Fibroblast of the conjunctiva (primary cell): ENCODE measurements around the gene KRTAP5-6.

Source experiments
- DNase-seq: peaks from one replicate; pipeline ENCODE4 v3.0.0-alpha.2; 2010; ENCODE audit warnings: low read depth

Gene KRTAP5-6

DNA sequence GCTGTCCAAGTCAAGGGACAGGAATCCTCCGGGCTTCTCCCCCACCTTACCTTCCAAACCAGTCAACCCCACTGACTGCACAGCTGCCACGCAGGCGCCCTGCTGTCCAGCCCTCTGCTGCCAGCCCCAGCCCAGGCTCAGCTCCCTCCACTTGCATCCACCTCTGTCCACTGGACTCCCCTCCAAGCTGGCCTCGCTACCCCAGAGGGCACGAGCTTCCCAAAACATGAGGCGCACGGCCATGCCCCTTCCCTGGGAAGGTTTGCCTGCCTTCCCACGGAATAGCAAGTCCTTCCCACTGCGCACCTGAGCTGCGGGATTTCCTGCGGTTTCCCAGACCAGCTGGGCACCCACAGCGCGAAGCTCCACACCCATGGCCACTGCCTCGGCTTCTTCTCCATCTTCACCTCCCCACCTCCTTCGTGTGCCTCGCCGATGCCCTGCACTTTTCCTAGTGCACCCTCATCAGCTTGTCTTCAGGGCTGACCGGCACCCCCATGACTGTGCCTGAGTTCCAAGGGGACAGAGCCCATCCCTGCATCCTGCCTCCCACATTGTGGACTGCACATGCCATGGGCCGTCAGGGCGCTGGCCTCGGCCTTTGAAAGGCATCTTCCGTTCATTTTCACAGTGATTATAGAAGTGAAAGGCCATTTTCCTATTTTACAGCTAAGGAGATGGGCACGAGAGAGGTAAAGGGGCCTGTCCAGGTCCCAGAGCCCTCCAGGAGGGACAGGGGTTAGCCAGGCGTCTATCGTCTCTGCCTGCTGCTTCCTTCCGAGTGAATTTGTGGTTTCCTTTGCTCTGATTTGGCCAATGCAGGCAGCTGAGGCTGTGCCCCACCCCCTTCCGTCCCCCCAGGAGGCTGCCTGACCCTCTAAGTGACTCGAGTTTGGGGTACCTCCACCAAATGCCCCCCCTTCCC lies 37.0 kb downstream of the KRTAP5-6 start:
- no peak for DNase-seq

DNA sequence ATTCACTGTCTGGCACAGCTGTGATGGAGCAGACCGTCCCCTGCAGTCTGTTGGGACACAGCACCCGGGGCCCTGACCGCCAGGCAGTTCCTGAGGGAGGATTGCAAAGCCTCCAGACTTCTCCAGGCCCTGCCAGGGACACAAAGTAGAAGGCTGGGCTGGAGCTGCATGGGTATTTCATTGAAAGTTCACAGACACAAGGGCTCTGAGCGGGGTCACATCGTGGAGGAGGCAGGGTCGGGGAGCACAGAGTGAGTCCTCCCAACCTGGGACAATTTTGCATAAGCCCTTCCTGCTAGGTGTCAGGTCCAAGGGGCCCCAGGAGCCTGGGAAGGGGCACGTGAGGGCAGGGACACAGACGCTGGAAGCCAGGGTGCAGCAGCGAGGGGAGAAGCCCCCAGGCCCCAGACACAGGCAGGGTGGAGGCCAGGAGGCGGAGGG lies 37.7 kb downstream of the KRTAP5-6 start:
- DNase-seq: no peak

DNA sequence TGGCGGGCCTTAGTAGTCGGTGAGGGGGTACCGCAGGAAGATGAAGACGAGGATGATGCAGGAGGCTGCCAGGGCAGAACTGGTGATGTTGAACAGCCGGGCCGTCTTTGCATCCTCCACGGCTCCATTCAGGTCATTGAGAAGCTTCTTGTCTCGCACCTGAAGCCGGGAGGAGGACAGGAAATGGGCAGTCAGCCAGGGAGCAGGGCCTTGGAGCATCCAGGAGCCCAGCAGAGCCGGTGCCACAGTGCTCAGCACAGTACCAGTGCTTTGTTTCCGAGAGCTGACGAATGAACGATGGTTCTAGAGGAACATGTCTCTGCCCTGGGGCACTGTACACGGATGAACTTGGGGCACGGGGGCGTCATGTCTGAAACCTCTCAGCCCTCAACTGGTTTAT lies 38.3 kb downstream of the KRTAP5-6 start:
- no peak for DNase-seq

- no peak for DNase-seq
These were observed 39.5 kb downstream of the KRTAP5-6 start for GRCh38 chr11:1736447-1736992.

GRCh38 chr11:1737080-1737757 lies 40.2 kb downstream of the KRTAP5-6 start:
- DNase-seq: no peak

DNA sequence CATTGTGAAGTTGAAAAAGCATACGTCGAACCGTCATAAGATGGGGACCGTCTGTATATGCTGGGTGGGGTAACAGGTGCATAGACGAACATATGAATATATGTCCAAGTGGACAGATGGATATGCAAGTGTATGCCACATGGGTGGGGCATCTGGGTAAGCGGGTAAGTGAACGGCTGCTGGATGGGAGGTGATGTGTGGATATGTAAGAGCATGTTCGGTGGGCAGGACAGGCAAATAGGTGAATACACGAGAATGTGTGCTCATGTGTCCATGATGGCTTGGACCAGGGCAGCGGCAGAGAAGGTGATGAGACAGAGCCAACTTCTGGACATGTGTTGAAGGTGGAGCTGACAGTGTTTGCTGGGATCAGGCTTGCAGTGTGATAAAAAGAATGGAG lies 41.4 kb downstream of the KRTAP5-6 start:
- DNase-seq: no peak

DNA sequence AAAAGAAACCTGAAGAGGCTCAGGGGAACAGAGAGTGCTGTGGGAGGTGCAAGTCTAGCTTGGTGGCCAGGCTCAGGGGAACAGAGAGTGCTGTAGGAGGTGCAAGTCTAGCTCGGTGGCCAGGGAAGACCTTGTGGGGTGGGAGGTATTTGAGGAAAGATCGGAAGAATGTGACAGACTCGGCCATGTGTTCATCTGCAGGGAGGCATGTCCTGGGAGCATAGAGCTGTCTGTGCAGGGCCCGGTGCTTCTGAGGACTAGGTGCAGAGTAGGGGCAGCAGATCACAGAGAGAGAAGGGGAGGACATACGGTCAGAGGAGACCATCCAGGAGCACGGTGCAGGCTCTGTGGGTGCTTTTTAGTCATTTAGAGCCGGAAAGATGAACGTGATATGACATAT lies 42.6 kb downstream of the KRTAP5-6 start:
- DNase-seq: no peak

DNA sequence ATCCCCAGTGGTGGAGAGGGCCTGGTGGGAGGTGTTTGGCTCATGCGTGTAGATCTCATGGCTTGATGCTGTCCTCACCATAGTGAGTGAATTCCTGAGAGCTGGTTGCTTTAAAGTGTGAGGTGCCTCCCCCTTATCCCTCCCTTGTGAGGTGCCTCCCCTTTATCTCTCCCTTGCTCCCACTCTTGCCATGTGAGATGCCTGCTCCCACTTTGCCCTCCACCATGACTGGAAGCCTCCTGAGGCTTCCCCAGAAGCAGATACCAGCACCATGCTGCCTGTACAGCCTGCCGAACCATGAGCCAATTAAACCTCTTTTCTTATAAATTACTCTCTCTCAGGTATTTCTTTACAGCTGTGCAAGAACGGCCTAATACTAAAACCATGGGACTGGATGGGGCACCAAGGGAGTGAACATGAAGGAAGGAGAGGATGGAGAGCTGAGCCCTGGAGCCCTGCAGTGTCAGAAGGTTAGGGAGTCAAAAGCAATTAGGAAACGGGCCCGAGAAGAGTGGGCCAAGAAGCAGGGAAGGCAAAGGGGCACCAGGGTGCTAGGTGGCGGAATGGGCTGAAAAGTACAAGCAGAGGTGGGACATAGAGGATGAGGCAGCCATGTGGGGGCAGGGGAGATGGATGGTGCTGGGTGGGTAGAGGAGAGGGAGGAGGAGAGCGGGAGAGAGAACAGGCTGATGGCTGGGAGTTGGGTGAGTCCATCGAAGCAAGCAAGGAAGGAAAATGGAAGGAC lies 44.0 kb downstream of the KRTAP5-6 start:
- no peak for DNase-seq

DNA sequence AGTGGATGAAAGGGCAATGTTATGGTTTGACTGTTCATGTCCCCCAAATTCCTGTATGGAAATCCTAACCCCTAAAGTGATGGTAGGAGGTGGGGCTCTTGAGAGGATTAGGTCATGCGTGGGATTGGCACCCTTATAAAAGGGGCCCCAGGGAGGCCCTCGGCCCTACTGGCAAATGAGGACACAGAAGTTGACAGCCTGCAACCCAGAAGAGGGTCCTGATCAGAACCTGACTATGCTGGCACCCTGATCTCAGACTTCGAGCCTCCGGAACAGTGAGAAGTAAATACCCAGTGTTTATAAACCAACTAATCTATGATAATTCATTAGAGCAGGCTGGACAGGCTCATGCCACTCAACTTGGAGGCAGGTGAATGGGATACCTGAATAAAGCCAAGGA lies 44.7 kb downstream of the KRTAP5-6 start:
- no peak for DNase-seq

- no peak for DNase-seq
These were observed 45.4 kb downstream of the KRTAP5-6 start for GRCh38 chr11:1742371-1742770.

DNA sequence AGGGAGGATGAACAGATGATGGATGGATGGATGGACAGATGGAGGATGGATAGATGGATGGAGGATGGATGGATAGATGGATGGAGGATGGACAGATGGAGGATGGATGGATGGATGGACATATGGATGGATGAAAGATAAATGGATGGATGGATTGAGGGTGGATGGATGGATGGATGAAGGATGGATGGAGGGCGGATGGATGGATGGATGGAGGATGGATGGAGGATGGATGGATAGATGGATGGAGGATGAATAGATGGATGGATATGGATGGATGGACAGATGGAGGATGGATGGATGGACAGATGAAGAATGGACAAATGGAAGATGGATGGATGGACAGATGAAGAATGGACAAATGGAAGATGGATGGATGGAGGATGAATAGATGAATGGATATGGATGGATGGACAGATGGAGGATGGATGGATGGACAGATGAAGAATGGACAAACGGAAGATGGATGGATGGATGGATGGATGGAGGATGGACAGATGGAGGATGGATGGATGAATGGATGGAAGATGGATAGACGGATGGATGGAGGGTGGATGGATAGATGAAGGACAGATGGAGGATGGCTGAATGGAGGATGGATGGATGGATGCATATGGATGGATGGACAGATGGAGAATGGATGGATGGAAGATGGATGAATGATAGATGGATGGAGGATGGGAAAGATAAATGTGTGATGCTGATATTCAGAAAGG lies 46.0 kb downstream of the KRTAP5-6 start:
- no peak for DNase-seq

GRCh38 chr11:1743585-1744136 lies 46.7 kb downstream of the KRTAP5-6 start:
- DNase-seq: no peak

DNA sequence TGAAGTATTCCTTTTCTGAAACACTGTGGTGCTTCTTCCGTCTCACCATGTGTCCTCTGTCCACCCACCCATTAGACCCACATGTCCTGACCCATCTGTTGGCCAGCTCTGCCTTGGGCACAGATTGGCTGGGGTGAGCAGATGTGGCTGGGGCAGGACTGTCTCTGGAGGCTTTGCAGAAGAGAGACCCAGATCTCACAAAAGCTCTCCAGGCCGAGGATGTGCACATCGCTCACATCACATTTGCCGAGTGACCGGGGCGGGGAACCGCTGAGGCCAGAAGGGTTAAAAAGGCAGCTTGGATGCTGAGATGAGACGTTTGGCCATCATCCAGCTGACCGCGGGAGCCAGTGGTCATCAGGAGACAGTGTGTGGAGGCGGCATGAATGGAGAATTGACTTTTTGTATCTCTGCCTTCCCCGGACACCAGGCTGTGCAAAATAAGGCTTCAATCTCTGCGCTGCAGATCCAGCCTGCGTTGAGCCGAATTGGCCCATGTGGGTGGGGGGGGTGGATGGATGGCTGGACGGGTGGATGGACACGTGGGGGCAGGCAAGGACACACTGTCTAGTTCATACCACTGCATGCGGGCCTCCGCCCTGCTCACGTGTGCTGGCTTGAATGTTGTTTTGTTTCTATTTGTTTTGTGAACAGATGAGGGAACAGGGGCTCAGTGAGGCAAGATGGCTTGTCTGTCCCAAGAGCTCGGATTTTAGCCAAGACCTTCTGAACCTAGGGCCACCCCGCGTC lies 47.3 kb downstream of the KRTAP5-6 start:
- DNase-seq: no peak

GRCh38 chr11:1744891-1745700 lies 48.1 kb downstream of the KRTAP5-6 start:
- no peak for DNase-seq

- DNase-seq: no peak
These were observed 48.8 kb downstream of the KRTAP5-6 start for GRCh38 chr11:1745701-1746320.

DNA sequence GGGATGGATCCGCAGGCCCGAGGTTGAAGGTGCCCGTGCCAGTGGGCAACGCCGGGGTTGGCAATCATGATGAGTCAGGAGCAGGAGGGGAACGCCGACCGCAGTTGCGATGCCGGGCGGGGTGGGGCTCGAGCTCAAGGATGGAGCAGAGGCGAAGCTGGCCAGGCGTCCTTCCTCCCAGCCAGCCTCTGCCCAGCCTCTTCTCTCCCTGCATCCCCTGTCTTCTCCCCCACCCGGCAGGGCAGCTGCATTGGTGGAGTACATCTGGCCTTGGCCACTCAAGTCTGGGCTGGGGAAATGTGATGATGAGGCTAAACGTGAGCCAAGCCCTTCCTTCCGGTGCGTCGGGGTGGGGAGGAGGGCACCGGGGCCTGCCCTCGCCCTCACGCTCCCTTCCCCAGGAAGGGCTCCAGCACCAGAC lies 49.5 kb downstream of the KRTAP5-6 start:
- no peak for DNase-seq

DNA sequence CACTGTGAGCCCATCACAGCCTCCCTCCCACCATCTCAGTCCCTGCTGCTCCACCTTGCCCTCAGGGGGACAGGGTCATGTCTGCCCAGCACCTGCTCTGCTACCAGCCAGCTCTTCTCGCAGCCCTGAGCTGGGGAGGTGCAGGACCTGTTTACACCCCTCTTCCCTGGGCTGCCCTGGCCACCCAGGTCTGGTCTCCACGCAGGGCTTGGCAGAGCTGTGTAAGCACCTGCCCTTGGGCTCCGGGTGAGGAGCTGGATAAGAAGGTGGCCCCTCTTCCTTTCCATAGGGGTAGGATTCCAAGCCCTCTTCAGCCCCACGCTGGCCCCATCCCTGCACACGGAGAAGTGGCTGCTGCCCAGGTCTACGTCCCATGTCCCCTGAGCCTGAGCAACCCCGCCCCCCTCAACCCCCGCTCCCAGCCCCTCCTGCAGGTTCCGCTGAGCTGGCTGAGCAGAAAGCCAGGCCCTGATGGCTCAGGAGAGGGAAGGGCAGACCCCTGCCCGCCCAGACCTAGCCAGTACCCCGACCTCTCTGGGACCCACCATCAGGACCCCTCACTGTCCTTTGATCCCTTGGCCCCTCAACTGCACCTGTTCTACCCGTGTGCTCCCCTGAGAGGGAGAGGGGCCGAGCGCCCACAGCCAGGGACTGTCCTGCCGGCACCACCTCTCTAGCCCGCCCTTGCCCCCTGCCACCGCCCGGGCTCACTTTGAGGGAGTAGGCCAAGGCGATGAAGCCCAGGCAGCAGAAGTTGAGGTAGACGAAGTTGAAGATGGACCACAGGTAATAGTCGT lies 50.2 kb downstream of the KRTAP5-6 start:
- no peak for DNase-seq
